Transverse colon (tissue), 4 donors: ENCODE measurements around the gene PGP. TPM values are rescaled to one million over a fixed set of nuclear protein-coding genes. Genes with fewer than 3 reads are reported as not detected.

ENCODE experiments used
- DNase-seq: peaks from one replicate; pipeline ENCODE4 v3.0.0-alpha.2; 2019
- H3K27ac ChIP-seq, 4 donors: fragments of 200-600 bp; sonication (generic); 2 replicates each; pipeline ENCODE4 v1.5.1; 2016 to 2018; ENCODE audit warnings: inconsistent platforms in 4 of 4
- H3K27me3 ChIP-seq: fragments of 200-600 bp; sonication (generic); 2 replicates; pipeline ENCODE4 v1.5.1; 2017; ENCODE audit warnings: inconsistent platforms
- H3K36me3 ChIP-seq, 4 donors: fragments of 200-600 bp; sonication (generic); 2 replicates each; pipeline ENCODE4 v1.5.1; 2017 to 2019; ENCODE audit warnings: inconsistent platforms in 4 of 4
- H3K4me1 ChIP-seq, 4 donors: fragments of 200-600 bp; sonication (generic); 2 replicates each; pipeline ENCODE4 v1.5.1; 2017 to 2020; ENCODE audit warnings: inconsistent platforms in 4 of 4
- H3K4me3 ChIP-seq, 4 donors: fragments of 200-600 bp; sonication (generic); 1 replicate in 1 of 4; 2 replicates in 3 of 4; pipeline versions ENCODE4 v1.5.1 to v1.6.1; 2017 to 2019; ENCODE audit warnings: inconsistent platforms in 4 of 4
- H3K9me3 ChIP-seq, 2 donors: fragments of 200-600 bp; sonication (generic); 2 replicates each; pipeline ENCODE4 v1.5.1; 2017 to 2019; ENCODE audit warnings: inconsistent platforms in 2 of 2
- CTCF ChIP-seq, 5 experiments: fragments of 200-600 bp in 3 of 5; fragments of 450-650 bp in 2 of 5; sonication (generic) in 3 of 5; IDR thresholded peaks; 1 replicate in 2 of 5; 2 replicates in 3 of 5; pipeline ENCODE4 v1.5.1; 2016 to 2017; ENCODE audit warnings: antibody characterized with exemption in 5 of 5, inconsistent platforms in 3 of 5, mild to moderate bottlenecking in 2 of 5, moderate library complexity in 1 of 5
- EP300 ChIP-seq: sonication (generic); formaldehyde crosslinking; IDR thresholded peaks from one replicate; pipeline ENCODE4 v1.6.1; 2017; ENCODE audit warnings: antibody characterized with exemption, low read depth
- POLR2A ChIP-seq: fragments of 450-650 bp; IDR thresholded peaks from one replicate; pipeline ENCODE4 v1.6.1; 2016; ENCODE audit warnings: antibody characterized with exemption, mild to moderate bottlenecking, moderate library complexity
- POLR2AphosphoS5 ChIP-seq, 3 donors: sonication (generic); formaldehyde crosslinking; IDR thresholded peaks; one replicate each; pipeline ENCODE4 v1.6.1; 2016; ENCODE audit warnings: antibody characterized with exemption in 3 of 3
- WGBS, 2 donors: methylation state at CpG; one replicate each; pipeline ENCODE4 v1.1.5; 2018; ENCODE audit warnings: low coverage in 1 of 2; 5-methylcytosine and 5-hydroxymethylcytosine counted together
- in situ Hi-C, 4 donors: fragments of 200-750 bp; cut with MboI; loops; one replicate each; pipeline versions ENCODE4 v1.15.0 to v1.15.1; 2017; ENCODE audit warnings: low sequenced_read_pairs in 3 of 4, low pct_ligation_motif_present in 1 of 4, low pct_unique_long_range_greater_than_20kb in 1 of 4
- intact Hi-C: fragments of 100-400 bp; cut with DNase I; formaldehyde crosslinking; loops from one replicate; pipeline ENCODE4 v1.15.1; 2023; ENCODE audit warnings: low total_unique reads
- total RNA-seq, 4 donors: library from RNA; depleted of rRNA; stranded (reverse); fragments of >200 nt; gene quantifications; one replicate each; pipeline ENCODE4 v1.1.0, GENCODE V29; 2016

Gene PGP
- total RNA-seq, 4 donors from 2014 or later = 18.0 to 49.0 (median 29.5) TPM

- H3K36me3 ChIP-seq = peaks cover 0 to 34% (median 16%) of the 10 kb centered on the region in 4 donors
These were observed 30.5 kb upstream of the PGP start for GRCh38 chr16:2244926-2245795.

GRCh38 chr16:2244301-2244700, 29.7 kb upstream of the PGP start:
- no peak for DNase-seq
- H3K4me3 ChIP-seq = no peak overlapping the region
- TF ChIP-seq POLR2A (no peak), CTCF (IDR thresholded peaks at IDR 0.05) (no peak), POLR2AphosphoS5 (IDR thresholded peaks at IDR 0.05) (no peak), EP300 (no peak)
- no peaks in the 10 kb centered on the region for H3K9me3 ChIP-seq
- H3K27me3 ChIP-seq = no peaks in the 10 kb centered on the region
- in situ Hi-C loops (no loop called here), intact Hi-C loops (no loop called here)
- no peaks in the 10 kb centered on the region for H3K4me1 ChIP-seq
- H3K27ac ChIP-seq = no peak overlapping the region
- WGBS, 2 donors = 88% methylated on average over 17 of the region's 17 CpGs; no CpG with 5 or more reads in 1 of the 2 donors
- peaks cover 0 to 34% (median 16%) of the 10 kb centered on the region in 4 donors for H3K36me3 ChIP-seq

More at GRCh38 chr16:2244926-2245795, 30.5 kb upstream of the PGP start:
- DNase-seq = no peak
- in situ Hi-C loops (no loop called here), intact Hi-C loops (no loop called here)
- TF ChIP-seq POLR2AphosphoS5 (IDR thresholded peaks at IDR 0.05) (no peak), EP300 (no peak), CTCF (IDR thresholded peaks at IDR 0.05) (no peak), POLR2A (no peak)
- no peak overlapping the region for H3K4me3 ChIP-seq
- no peak overlapping the region for H3K27ac ChIP-seq
- 94% methylated on average over 5 to 30 of the region's 30 CpGs for WGBS, 2 donors
- peaks cover under 1 to 5% (median 2%) of the 10 kb centered on the region in 4 donors for H3K4me1 ChIP-seq
- H3K27me3 ChIP-seq = no peaks in the 10 kb centered on the region
- H3K9me3 ChIP-seq = no peaks in the 10 kb centered on the region

- Histone ChIP-seq H3K36me3 (peaks cover 0 to 34% (median 16%) of the 10 kb centered on the region in 4 donors), H3K4me1 (peaks cover 0 to 1% (median 0%) of the 10 kb centered on the region in 4 donors), H3K9me3 (no peaks in the 10 kb centered on the region), H3K27me3 (no peaks in the 10 kb centered on the region), H3K4me3 (no peak overlapping the region), H3K27ac (no peak overlapping the region)
- DNase-seq = no peak
- in situ Hi-C loops = no loop called here
- 94 to 100% methylated on average over 2 to 11 of the region's 11 CpGs for WGBS, 2 donors
- no peak for TF ChIP-seq EP300
- no peak for TF ChIP-seq CTCF (IDR thresholded peaks at IDR 0.05)
- no peak for TF ChIP-seq POLR2AphosphoS5 (IDR thresholded peaks at IDR 0.05)
- no peak for TF ChIP-seq POLR2A
- intact Hi-C loops = no loop called here
These were observed 29.1 kb upstream of the PGP start for GRCh38 chr16:2243781-2244180.

- in situ Hi-C loops = no loop called here
- no peak for TF ChIP-seq EP300
- no peak for TF ChIP-seq CTCF (IDR thresholded peaks at IDR 0.05)
- no peak for TF ChIP-seq POLR2A
- no peak for TF ChIP-seq POLR2AphosphoS5 (IDR thresholded peaks at IDR 0.05)
- intact Hi-C loops = no loop called here
- no peak overlapping the region for H3K27ac ChIP-seq
- 90% methylated on average over 15 of the region's 19 CpGs; no CpG with 5 or more reads in 1 of the 2 donors for WGBS, 2 donors
- H3K4me1 ChIP-seq = peaks cover 0 to 8% (median 2%) of the 10 kb centered on the region in 4 donors
- DNase-seq = no peak
- peaks cover 0 to 34% (median 16%) of the 10 kb centered on the region in 4 donors for H3K36me3 ChIP-seq
- no peak overlapping the region for H3K4me3 ChIP-seq
- H3K9me3 ChIP-seq = no peaks in the 10 kb centered on the region
- H3K27me3 ChIP-seq = peaks cover 6% of the 10 kb centered on the region
These were observed 28.4 kb upstream of the PGP start for GRCh38 chr16:2243031-2243528.
